Tibial artery (tissue), 4 donors: ENCODE measurements around the gene RNGTT.

Experiments used
- DNase-seq, 2 donors: peaks; one replicate each; pipeline ENCODE4 v3.0.0-alpha.2; 2019
- H3K27ac ChIP-seq, 2 donors: fragments of 200-600 bp; sonication (generic) in 1 of 2; 1 replicate in 1 of 2; 2 replicates in 1 of 2; pipeline ENCODE4 v1.5.1; 2018 to 2019; ENCODE audit warnings: mild to moderate bottlenecking in 1 of 2
- H3K27me3 ChIP-seq, 2 donors: fragments of 200-600 bp; sonication (generic) in 1 of 2; one replicate each; pipeline versions ENCODE4 v1.5.1 to v1.6.0; 2016 to 2019
- H3K36me3 ChIP-seq, 3 donors: fragments of 200-600 bp; sonication (generic) in 2 of 3; one replicate each; pipeline ENCODE4 v1.5.1; 2016 to 2019; ENCODE audit warnings: mild to moderate bottlenecking in 2 of 3
- H3K4me1 ChIP-seq, 4 donors: fragments of 200-600 bp; sonication (generic) in 2 of 4; 1 replicate in 3 of 4; 2 replicates in 1 of 4; pipeline ENCODE4 v1.5.1; 2016 to 2019
- H3K4me3 ChIP-seq, 2 donors: fragments of 200-600 bp; sonication (generic) in 1 of 2; 1 replicate in 1 of 2; 2 replicates in 1 of 2; pipeline ENCODE4 v1.5.1; 2018 to 2019; ENCODE audit warnings: mild to moderate bottlenecking in 2 of 2
- H3K9me3 ChIP-seq, 3 donors: fragments of 200-600 bp; sonication (generic) in 1 of 3; one replicate each; pipeline ENCODE4 v1.5.1; 2016 to 2019
- intact Hi-C: fragments of 100-400 bp; cut with DNase I; formaldehyde crosslinking; loops from one replicate; pipeline ENCODE4 v1.15.0; 2023; ENCODE audit warnings: low total_unique reads
- TF ChIP-seq, protein P1 (sequence below), 2 experiments: fragments of 200-600 bp in 1 of 2; fragments of 450-650 bp in 1 of 2; IDR thresholded peaks; one replicate each; pipeline ENCODE4 v1.5.1; 2017 to 2019; ENCODE audit warnings: antibody characterized with exemption in 2 of 2, mild to moderate bottlenecking in 1 of 2, moderate library complexity in 1 of 2

Gene RNGTT

DNA sequence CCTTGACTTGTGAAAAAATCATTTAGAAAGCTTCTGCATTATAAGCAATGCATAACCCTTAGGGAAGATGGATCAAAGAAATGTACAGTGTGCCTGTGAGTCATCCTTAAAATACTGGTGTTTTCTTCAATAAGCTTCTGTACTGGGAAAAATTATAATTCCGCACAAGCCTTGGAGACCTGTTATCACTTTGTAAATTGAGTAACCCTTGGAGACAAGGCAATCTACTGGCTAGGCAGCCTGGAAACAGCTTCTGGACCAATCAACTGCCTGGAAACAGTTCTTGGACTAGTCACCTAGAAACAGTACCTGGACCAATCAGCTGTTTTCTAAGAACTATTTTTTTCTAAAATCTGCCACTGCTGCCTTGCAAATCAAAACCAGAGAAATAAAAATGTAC lies 25.8 kb upstream of the RNGTT start:
- H3K4me3 ChIP-seq = no peak overlapping the region
- H3K27me3 ChIP-seq = no peaks in the 10 kb centered on the region
- H3K36me3 ChIP-seq = no peaks in the 10 kb centered on the region
- intact Hi-C loops = loop anchor here (5.0 kb wide), 1 partner anchor 133 kb away; no protein-coding TSS in a partner anchor
- TF ChIP-seq, protein P1, sequence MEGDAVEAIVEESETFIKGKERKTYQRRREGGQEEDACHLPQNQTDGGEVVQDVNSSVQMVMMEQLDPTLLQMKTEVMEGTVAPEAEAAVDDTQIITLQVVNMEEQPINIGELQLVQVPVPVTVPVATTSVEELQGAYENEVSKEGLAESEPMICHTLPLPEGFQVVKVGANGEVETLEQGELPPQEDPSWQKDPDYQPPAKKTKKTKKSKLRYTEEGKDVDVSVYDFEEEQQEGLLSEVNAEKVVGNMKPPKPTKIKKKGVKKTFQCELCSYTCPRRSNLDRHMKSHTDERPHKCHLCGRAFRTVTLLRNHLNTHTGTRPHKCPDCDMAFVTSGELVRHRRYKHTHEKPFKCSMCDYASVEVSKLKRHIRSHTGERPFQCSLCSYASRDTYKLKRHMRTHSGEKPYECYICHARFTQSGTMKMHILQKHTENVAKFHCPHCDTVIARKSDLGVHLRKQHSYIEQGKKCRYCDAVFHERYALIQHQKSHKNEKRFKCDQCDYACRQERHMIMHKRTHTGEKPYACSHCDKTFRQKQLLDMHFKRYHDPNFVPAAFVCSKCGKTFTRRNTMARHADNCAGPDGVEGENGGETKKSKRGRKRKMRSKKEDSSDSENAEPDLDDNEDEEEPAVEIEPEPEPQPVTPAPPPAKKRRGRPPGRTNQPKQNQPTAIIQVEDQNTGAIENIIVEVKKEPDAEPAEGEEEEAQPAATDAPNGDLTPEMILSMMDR (IDR thresholded peaks at IDR 0.05) = no peak
- no peaks in the 10 kb centered on the region for H3K4me1 ChIP-seq
- H3K9me3 ChIP-seq = no peaks in the 10 kb centered on the region
- DNase-seq = no peak
- H3K27ac ChIP-seq = no peak overlapping the region

DNA sequence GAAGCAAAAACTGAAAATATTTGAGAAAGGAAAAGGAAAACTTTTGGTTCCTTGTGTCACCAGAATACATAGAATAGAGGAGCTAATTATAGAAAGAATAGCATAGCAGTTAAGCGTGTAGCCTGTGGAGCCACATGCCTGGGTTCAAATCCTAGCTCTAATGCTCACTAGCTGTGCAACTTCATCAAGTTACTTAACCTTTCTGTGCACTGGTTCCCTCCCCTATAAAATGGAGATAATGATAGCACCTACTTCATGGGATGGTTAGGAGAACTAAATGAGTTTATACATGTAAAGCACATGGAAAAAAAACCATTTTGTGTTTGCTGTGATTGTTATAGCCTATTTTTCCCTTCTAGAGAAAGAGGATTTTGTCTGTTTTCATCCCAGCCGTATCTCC lies 24.5 kb upstream of the RNGTT start:
- peaks cover 0 to 6% (median 4%) of the 10 kb centered on the region in 4 donors for H3K4me1 ChIP-seq
- H3K27ac ChIP-seq = no peak overlapping the region
- intact Hi-C loops = loop anchor here (5.0 kb wide), 1 partner anchor 134 kb away; no protein-coding TSS in a partner anchor
- no peaks in the 10 kb centered on the region for H3K36me3 ChIP-seq
- DNase-seq = no peak
- H3K27me3 ChIP-seq = no peaks in the 10 kb centered on the region
- H3K4me3 ChIP-seq = no peak overlapping the region
- H3K9me3 ChIP-seq = no peaks in the 10 kb centered on the region
- TF ChIP-seq, protein P1 (IDR thresholded peaks at IDR 0.05) = no peak

DNA sequence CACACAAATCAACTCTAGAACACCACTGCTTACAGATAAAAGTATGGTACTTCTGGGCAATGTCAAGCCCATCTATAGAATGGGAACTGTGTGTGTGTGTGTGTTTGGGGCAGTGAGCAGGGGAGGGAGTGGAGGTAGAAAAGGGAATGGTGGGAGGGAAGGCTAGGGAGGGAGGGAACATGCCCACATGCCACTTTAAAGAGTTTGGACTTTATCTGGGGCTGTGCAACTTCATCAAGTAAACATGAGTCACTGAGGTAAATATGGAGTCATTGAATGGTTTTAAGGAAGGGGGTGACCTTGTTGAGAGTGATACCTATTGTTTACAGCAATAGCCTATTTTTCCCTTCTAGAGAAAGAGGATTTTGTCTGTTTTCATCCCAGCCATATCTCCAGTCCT lies 22.5 kb upstream of the RNGTT start:
- Histone ChIP-seq H3K36me3 (no peaks in the 10 kb centered on the region), H3K4me3 (no peak overlapping the region), H3K27me3 (no peaks in the 10 kb centered on the region), H3K27ac (no peak overlapping the region), H3K9me3 (no peaks in the 10 kb centered on the region), H3K4me1 (peaks cover 0 to 7% (median 4%) of the 10 kb centered on the region in 4 donors)
- intact Hi-C loops = loop anchor here (5.0 kb wide), 1 partner anchor 136 kb away; no protein-coding TSS in a partner anchor
- DNase-seq = no peak
- TF ChIP-seq, protein P1 (IDR thresholded peaks at IDR 0.05) = no peak

DNA sequence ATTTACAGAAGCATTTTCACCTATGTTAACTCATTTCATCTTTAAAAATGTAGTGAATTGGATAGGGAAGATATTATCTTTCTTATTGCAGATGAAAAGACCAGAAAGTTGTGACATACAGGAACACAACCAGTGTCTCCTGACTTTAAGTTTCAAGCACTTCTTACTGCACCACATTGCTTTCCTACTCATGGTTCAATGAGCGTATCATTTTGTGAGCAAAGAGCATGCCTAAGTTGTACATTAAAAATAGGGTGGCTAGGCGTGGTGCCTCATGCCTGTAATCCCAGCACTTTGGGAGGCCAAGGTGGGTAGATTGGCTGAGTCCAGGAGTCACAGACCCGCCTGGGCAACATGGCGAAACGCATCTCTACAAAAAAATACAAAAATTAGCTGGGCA lies 21.2 kb upstream of the RNGTT start:
- H3K4me3 ChIP-seq = no peak overlapping the region
- H3K4me1 ChIP-seq = peaks cover 0 to 7% (median 4%) of the 10 kb centered on the region in 4 donors
- H3K36me3 ChIP-seq = no peaks in the 10 kb centered on the region
- H3K27ac ChIP-seq = no peak overlapping the region
- intact Hi-C loops = loop anchor here (5.0 kb wide), 3 partner anchors 98 to 258 kb away; partner anchors contain the start of gene PNRC1
- TF ChIP-seq, protein P1 (IDR thresholded peaks at IDR 0.05) = no peak
- H3K9me3 ChIP-seq = no peaks in the 10 kb centered on the region
- DNase-seq = no peak
- H3K27me3 ChIP-seq = no peaks in the 10 kb centered on the region

DNA sequence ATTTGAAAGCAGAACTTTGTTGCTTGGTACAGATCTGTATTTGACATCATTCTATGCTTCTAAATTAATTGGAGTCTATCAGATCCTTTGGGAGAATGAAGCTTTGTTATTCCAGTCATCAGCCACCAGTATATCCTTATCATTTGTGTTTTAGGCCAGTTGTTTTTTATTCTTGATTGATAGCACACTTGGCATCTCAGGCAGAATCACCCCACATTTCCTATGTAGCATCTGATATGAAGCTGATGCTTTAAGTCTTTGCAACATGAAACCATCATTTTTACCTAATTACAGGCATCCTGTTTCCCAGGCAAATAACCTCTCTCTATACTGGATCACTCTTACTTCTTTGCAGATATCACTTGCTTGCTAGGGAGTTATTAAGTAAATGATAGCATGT lies 20.7 kb upstream of the RNGTT start:
- TF ChIP-seq, protein P1 (IDR thresholded peaks at IDR 0.05) = no peak
- no peaks in the 10 kb centered on the region for H3K9me3 ChIP-seq
- H3K27me3 ChIP-seq = no peaks in the 10 kb centered on the region
- no peaks in the 10 kb centered on the region for H3K36me3 ChIP-seq
- intact Hi-C loops = loop anchor here (5.0 kb wide), 2 partner anchors 98 to 258 kb away; partner anchors contain the start of gene PNRC1
- no peak overlapping the region for H3K4me3 ChIP-seq
- DNase-seq = no peak
- H3K4me1 ChIP-seq = peaks cover 0 to 7% (median 4%) of the 10 kb centered on the region in 4 donors
- no peak overlapping the region for H3K27ac ChIP-seq
